GM21825 (cell line): Measurements from ENCODE around the gene COPE.

Experiments used
- ATAC-seq: cut with Tn5 transposase; IDR thresholded peaks from one replicate; pipeline ENCODE4 v1.9.1; 2021; ENCODE audit warnings: mild to moderate bottlenecking, moderate library complexity; ENCODE audit not compliant: unreplicated experiment

Gene COPE

DNA sequence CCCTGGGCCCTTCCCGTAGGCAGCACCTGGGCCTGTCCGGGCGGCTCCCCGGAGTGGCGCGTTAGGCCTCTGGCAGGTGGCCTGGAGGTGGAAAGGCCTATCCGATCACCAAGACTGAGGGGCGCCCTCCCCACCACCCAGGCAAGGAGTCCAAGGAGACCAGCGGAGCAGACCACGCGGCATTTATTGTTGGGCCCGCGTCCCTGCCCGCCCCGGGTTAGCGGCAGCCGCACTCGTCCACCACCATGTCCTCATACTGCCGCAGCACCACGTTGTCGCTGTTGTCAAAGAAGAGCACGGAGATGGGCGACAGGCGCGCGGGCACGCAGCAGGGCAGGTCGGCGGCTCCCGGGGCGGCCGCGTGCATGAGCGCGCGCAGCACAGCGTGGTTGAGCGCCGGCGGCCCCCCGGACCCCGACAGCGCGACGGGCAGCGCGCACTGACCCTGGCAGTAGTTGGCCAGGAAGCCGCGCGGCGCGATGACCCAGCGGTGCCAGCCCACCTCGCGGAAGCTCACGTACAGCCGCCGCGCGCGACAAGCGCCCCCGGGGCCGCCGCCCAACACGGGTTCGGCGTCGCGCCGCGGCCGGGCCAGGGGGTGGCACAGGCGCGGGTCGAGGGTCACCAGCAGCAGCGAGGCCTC, 50.7 kb downstream of the COPE start:
- no peak for ATAC-seq

GRCh38 chr19:18867751-18868150, 51.4 kb downstream of the COPE start:
- ATAC-seq = no peak

DNA sequence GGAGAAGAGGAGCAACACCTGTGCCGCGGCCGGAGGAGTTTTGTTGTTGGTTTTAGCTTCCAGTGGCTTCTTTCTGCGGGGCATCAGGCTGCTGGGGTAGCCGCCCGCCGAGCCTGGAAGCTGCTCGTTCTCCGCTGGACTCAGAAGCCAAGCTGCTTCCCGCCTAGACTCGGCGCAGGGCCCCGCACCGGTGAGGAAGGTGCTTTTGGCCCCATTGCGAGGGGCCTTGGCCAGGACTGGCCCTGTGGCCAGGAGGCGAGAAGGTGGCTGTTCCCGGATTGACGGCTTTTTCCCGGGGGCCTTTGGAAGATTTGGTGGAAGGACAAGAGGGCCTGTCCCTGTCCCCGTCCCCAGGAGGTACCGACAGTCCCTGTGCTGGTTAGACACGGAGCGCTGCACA, 52.0 kb downstream of the COPE start:
- no peak for ATAC-seq

GRCh38 chr19:18866800-18867123, 52.4 kb downstream of the COPE start:
- no peak for ATAC-seq

- ATAC-seq = no peak
Observed at GRCh38 chr19:18865973-18866799, 53.0 kb downstream of the COPE start.

GRCh38 chr19:18865106-18865972, 53.8 kb downstream of the COPE start:
- no peak for ATAC-seq

DNA sequence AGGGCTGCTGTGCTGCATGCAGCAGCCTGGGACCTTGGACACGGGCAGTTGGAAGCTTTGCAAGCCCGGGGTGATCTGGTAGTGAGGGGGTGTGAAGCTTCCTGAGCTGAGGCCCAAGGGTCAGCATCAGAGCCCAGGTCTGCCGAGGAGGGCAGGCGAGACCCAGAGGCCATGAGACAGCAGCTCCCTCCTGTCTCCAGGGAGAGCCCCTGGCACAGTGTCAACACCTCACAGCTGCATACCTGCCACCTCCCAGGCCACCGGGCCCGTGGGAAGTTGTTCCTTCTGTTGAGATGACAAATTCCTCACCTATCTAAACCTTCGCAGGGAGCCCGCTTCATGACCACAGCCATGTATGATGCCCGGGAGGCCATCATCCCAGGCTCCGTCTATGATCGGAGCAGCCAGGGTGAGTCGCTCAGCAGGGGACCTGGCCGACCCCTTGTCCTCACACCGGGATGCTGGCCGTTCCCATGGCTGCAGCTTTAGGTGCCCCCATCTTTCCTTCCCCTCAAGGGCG, 55.3 kb downstream of the COPE start:
- ATAC-seq = no peak

- ATAC-seq = no peak
Observed at GRCh38 chr19:18862976-18863842, 56.0 kb downstream of the COPE start.

DNA sequence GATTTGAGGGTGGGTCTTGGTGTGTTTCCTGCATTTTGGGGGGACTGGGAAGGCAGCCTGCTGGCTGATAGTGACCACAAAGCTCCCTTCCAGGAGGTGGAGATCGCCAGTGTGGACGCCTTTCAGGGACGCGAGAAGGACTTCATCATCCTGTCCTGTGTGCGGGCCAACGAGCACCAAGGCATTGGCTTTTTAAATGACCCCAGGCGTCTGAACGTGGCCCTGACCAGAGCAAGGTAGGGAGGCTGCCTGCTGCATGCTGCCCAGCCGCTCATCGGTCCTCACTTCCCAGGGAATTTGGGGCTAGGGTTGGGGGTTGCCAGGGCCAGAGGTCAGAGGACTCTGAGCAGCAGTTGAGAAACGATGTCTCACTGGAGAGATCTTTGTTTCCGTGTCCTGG, 57.3 kb downstream of the COPE start:
- no peak for ATAC-seq

GRCh38 chr19:18861235-18861634, 58.0 kb downstream of the COPE start:
- ATAC-seq = no peak

DNA sequence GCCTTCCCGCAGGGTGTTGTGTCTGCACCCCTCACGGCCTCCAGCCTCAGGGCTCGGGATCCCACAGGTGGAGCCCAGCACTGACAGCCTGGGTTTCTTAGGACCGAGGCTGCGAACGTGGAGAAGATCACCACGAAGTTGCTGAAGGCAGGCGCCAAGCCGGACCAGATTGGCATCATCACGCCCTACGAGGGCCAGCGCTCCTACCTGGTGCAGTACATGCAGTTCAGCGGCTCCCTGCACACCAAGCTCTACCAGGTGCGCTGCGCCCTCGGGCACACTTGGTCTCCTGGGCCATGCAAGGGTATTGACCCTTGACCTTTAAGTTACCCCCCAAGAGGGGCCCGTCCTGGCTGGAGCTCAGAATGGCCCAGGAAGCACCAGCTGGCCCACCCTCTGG, 58.5 kb downstream of the COPE start:
- ATAC-seq = no peak

- no peak for ATAC-seq
Observed at GRCh38 chr19:18860302-18860700, 58.9 kb downstream of the COPE start.

GRCh38 chr19:18859676-18860301, 59.4 kb downstream of the COPE start:
- no peak for ATAC-seq

DNA sequence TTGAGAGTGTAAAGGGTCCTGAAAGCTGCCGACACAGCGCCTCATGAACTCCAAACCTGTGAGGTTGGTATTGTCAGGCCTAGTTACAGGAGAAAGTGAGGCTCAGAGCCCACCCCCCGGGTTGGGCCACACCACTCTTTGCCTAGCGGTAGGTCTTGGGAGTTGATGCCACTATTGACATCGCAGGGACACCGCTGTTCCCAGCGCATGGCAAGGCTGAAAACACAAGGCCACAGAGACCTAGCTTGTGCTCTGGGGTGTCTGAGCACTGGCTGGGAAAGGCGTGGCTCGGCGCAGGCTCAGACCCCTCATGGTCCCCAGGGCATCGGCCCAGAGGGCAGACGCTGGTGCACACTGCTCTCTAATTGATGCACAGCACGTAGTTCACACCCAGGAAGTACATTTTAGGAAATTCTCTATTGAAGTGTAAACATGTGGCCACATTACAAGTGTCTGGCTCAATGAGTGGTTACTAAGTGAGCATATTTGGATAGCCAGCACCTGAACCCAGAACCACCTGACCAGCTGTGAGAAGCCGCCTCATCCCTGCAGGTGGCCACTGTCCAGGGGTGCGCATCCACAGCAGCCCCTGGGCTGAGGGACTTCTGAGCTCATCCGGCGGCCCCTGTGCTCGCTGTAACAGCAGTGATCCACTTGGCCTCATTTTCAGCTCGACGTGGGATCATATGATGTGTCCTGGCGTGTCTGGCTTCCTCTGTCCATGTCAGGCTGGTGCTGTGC, 60.1 kb downstream of the COPE start:
- no peak for ATAC-seq

DNA sequence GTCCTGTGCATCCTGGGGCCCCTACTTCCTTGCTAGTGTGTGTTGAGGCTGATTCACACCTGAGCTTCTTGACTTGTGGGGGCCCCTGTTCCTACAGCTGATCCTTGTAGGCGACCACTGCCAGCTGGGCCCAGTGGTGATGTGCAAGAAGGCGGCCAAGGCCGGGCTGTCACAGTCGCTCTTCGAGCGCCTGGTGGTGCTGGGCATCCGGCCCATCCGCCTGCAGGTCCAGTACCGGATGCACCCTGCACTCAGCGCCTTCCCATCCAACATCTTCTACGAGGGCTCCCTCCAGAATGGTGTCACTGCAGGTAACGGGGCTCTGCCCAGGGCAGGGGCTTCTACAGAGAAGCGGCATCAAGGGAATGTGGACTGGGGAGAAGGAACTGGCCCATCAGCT, 62.0 kb downstream of the COPE start:
- ATAC-seq = no peak

GRCh38 chr19:18856385-18857126, 62.6 kb downstream of the COPE start:
- ATAC-seq = no peak

- ATAC-seq = no peak
Observed at GRCh38 chr19:18855647-18856384, 63.4 kb downstream of the COPE start.

- ATAC-seq = no peak
Observed at GRCh38 chr19:18854982-18855381, 64.2 kb downstream of the COPE start.
